NCI-H82 (cell line): ENCODE results near the gene TPRX2.
"Not testable (repeated sequence)": the region's sequence is repeated elsewhere in the genome, so short reads cannot be mapped to it uniquely, and the experiment has no call there.

Experiments used
- DNase-seq: peaks from one replicate; lab custom pipeline; 2025; lab: John Stamatoyannopoulos, UW

Gene TPRX2

GRCh38 chr19:47861630-47862029 lies 2.6 kb downstream of the TPRX2 start:
- no peak for DNase-seq

GRCh38 chr19:47863514-47863936 lies 4.5 kb downstream of the TPRX2 start:
- DNase-seq: peak; percentile 100

- DNase-seq: no peak
These were observed 6.1 kb downstream of the TPRX2 start for GRCh38 chr19:47865166-47865565.

GRCh38 chr19:47878906-47879305 lies 19.9 kb downstream of the TPRX2 start:
- no peak for DNase-seq

DNA sequence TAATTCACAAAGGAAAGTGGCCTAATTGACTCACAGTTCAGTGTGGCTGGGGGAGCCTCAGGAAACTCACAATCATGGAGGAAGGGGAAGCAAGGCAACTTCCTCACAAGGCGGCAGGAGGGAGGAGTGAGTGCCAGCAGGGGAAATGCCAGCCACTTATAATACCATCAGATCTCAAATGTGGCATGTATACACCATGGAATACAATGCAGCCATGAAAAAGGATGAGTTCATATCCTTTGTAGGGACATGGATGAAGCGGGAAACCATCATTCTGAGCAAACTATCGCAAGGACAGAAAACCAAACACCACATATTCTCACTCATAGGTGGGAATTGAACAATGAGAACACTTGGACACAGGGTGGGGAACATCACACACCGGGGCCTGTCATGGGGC lies 20.4 kb downstream of the TPRX2 start:
- DNase-seq: not testable (repeated sequence)

DNA sequence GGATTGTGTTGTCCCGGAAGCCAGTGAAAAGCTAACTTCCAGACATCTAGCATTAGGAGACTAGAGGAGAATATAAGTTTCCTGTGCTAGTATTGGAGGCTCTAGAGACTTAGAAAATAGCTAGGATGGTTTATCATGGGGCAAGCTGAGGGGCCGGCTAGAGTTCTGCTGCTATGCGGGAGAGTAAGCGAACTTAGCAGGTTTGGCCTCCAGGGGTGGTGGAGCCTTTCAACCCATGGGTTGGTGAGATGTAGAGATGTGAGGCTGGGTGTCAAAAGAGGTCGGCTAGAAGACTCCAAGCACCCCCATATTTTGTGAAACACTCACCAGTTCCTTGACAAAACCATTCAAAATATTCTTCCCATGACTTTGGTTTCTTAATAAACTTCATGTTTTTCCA lies 22.7 kb downstream of the TPRX2 start:
- DNase-seq: no peak

DNA sequence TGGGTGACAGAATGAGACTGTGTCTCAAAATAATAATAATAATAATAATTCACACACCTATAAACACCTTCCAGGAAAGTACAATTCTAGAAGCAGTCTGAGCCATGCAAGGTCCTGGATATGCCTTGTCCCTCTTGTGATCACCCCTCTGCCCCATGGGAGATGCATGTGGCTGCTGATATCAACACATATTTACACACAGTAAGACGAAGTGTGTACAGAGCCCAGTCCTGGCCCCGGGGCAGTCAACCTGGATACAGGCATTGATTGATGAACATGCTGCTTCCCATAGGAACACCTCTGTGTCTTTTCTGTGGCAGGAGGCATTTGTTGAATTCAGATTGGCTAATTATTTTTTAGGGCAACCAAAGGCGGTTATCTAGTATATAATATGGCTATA lies 23.9 kb downstream of the TPRX2 start:
- no peak for DNase-seq

DNA sequence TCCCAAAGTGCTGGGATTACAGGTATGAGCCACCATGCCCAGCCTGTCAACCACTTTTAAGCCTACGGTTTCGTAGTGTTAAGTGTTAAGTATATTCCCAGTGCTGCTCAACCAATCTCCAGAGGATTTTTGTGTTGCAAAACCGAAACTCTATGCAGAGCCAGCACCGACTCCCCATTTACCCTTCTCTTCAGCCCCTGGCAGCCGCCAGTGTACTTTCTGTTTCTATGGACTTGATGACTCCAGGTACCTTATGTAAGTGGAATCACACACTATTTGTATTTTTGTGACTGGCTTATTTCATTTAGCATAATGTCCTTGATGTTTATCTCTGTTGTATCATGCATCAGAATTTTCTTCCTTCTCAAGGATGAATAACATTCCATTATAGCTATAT lies 26.0 kb downstream of the TPRX2 start:
- DNase-seq: no peak

DNA sequence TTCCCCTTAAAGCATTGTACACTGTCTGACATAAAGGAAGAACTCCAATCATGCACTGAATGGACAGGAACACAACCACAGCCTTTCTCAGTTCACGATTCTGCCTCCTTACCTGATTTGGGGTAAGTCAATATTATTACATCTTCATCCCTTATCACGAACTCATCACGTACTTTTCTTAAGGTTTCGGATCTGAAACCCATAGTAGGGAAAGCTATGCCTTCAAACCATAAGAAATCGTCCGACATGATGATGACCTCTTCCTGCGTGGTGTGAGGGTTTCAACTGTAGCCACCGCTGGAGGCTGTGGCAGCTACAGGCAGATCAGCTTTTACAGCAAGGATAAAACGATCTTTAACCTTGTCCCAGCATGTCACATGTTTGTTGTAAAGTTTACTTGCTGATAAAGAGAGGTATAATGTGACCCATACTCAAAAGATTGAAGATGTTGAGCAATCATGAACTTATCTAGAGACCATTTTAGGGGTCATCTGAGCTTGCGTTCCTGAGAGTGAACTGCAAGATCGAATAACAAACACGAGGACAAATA lies 27.1 kb downstream of the TPRX2 start, which contains the start of gene SULT2A1:
TSS of gene SULT2A1 (minus strand) at position 306 of the 550 bp plus-strand sequence. CDS start at position 248, 58 bp downstream.
- no peak for DNase-seq

- no peak for DNase-seq
These were observed 32.0 kb downstream of the TPRX2 start for GRCh38 chr19:47890865-47891621.

GRCh38 chr19:47891622-47891922 lies 32.5 kb downstream of the TPRX2 start:
- DNase-seq: peak; percentile 25

GRCh38 chr19:47891923-47892666 lies 33.1 kb downstream of the TPRX2 start:
- no peak for DNase-seq

DNA sequence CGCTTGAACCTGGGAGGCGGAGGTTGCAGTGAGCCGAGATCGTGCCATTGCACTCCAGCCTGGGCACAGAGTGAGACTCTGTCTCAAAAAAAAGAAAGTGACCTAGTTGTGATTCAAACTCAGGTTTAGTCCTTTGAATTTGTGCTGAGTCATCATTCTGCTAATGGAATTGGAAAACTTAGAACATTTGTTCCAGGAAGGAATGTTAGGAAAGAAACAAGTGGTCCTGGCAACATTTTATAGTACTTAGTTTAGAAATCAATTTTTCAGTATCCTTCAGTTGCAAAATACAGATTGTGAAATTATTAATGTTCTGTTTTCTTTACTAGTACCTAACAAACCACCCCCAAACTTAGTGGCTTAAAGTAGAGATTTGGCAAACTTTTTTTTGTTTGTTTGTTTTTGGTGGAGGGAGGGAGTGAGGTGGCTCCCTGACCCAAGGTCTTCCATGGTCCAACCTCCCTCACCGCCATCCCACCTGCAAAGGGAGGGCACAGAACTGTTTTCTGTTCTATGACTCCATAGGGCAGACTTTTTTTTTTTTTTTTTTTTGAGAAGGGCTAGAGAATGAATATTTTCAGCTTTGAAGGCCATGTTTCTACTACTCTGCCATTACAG lies 36.2 kb downstream of the TPRX2 start:
- no peak for DNase-seq

DNA sequence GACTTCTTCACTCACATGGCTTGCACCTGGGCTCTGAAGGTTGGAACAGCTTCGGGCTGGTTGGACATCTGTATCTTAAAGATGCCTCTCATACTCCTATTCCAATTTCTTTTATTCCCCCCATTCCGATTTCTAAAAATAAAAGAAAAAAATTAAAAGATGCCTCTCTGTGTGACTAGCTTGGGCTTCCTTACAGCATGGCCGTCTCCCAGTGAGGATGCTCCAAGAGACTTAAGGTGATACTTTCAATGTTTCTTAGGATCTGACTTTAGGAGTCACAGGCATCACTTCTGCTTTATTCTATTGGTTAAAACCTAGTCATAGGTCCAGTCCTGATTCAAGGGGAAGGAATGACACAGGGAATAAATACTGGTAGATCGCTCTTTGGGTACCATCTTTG lies 37.0 kb downstream of the TPRX2 start:
- no peak for DNase-seq

- DNase-seq: no peak
These were observed 37.7 kb downstream of the TPRX2 start for GRCh38 chr19:47896773-47897172.

DNA sequence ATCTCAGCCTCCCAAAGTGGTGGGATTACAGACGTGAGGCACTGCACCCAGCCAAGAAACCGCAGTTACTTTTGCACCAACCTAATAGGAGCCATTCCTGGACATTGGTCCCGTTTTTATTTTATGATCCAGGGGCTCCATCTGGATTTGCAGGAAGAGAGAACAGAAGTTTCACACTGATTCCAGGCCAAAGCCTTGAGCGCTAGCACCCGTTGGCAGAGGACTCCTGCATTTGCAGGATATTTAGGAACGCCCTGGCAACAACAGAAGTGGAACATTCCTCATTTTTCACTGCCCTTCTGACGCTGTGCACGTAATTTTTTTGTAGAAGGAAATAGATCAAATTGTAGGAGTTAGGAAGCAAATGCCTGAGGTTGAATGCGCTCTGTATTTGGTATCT lies 38.8 kb downstream of the TPRX2 start:
- no peak for DNase-seq

DNA sequence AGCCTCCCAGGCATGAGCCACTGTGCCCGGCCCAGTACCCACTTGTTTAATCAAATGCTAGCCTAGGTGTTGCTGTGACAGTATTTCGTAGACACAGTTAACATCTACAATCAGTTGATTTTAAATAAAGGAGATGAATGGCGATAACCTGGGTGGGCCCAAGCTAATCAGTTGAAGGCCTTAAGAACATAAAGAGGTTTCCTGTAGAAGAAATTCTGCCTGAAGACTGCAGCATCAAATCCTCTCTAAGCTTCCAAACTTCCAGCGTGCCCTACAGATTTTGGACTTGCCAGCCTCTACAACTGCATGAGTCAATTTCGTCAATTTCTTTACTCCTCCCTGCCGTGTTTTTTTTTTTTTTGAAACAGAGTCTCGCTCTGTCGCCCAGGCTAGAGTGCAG lies 40.3 kb downstream of the TPRX2 start:
- DNase-seq: no peak

- DNase-seq: no peak
These were observed 42.3 kb downstream of the TPRX2 start for GRCh38 chr19:47901370-47901769.

- DNase-seq: not testable (repeated sequence)
These were observed 50.3 kb downstream of the TPRX2 start for GRCh38 chr19:47909350-47909749.

GRCh38 chr19:47910191-47910590 lies 51.2 kb downstream of the TPRX2 start:
- not testable (repeated sequence) for DNase-seq
